Astrocyte (in vitro differentiated cells and primary cell): Measurements from ENCODE around the gene CHMP3. TPM values are rescaled to one million over a fixed set of nuclear protein-coding genes. Genes with fewer than 3 reads are reported as not detected.

Source experiments
- DNase-seq: peaks from one replicate; pipeline ENCODE4 v3.0.0-alpha.2; 2010; ENCODE audit warnings: low read depth
- FAIRE-seq: peaks from 2 replicates; lab custom pipeline; 2011; peaks lifted over from hg19 to GRCh38; lab: Jason Lieb, UNC
- H2AFZ ChIP-seq: 2 replicates; pipeline ENCODE4 v1.6.0; 2012; ENCODE audit warnings: low read depth, low read length, inconsistent platforms
- H3K27ac ChIP-seq: 2 replicates; pipeline ENCODE4 v1.5.1; 2011; ENCODE audit warnings: low read depth, low read length, inconsistent platforms
- H3K27me3 ChIP-seq: 2 replicates; pipeline ENCODE4 v1.6.0; 2011; ENCODE audit warnings: low read length, inconsistent platforms; ENCODE audit not compliant: insufficient read depth
- H3K36me3 ChIP-seq: 2 replicates; pipeline ENCODE4 v1.5.1; 2011; ENCODE audit warnings: low read length, inconsistent platforms; ENCODE audit not compliant: insufficient read depth
- H3K4me1 ChIP-seq: 2 replicates; pipeline ENCODE4 v1.5.1; 2011; ENCODE audit warnings: low read length, inconsistent platforms; ENCODE audit not compliant: insufficient read depth
- H3K4me2 ChIP-seq: 2 replicates; pipeline ENCODE4 v1.6.0; 2012; ENCODE audit warnings: low read length, inconsistent platforms
- H3K4me3 ChIP-seq: 2 replicates; pipeline ENCODE4 v1.5.1; 2011; ENCODE audit warnings: low read depth, mild to moderate bottlenecking, low read length, inconsistent platforms; ENCODE audit not compliant: insufficient read depth
- H3K79me2 ChIP-seq: 2 replicates; pipeline ENCODE4 v1.6.0; 2012; ENCODE audit warnings: mild to moderate bottlenecking, low read length, inconsistent platforms; ENCODE audit not compliant: insufficient read depth
- H3K9ac ChIP-seq: 2 replicates; pipeline ENCODE4 v1.6.0; 2012; ENCODE audit warnings: mild to moderate bottlenecking, low read length, inconsistent platforms
- H3K9me3 ChIP-seq: 2 replicates; pipeline ENCODE4 v1.5.1; 2012; ENCODE audit warnings: low read depth, mild to moderate bottlenecking, low read length, inconsistent platforms; ENCODE audit not compliant: insufficient read depth
- H4K20me1 ChIP-seq: 2 replicates; pipeline ENCODE4 v1.6.0; 2012; ENCODE audit warnings: low read length, inconsistent platforms; ENCODE audit not compliant: insufficient read depth
- H3K27ac Mint-ChIP-seq: one replicate; pipeline ENCODE4 v1.8.0; 2021; ENCODE audit warnings: mild to moderate bottlenecking, mixed read lengths; ENCODE audit not compliant: unreplicated experiment
- H3K27me3 Mint-ChIP-seq: one replicate; pipeline ENCODE4 v1.8.0; 2021; ENCODE audit warnings: low read depth, mixed read lengths; ENCODE audit not compliant: unreplicated experiment
- H3K36me3 Mint-ChIP-seq: one replicate; pipeline ENCODE4 v1.8.0; 2021; ENCODE audit warnings: low read depth, mixed read lengths; ENCODE audit not compliant: unreplicated experiment
- H3K4me1 Mint-ChIP-seq: one replicate; pipeline ENCODE4 v1.8.0; 2021; ENCODE audit warnings: low read depth, mixed read lengths; ENCODE audit not compliant: unreplicated experiment
- H3K4me3 Mint-ChIP-seq: one replicate; pipeline ENCODE4 v1.8.0; 2021; ENCODE audit warnings: mild to moderate bottlenecking, moderate library complexity, mixed read lengths; ENCODE audit not compliant: unreplicated experiment
- H3K9me3 Mint-ChIP-seq: one replicate; pipeline ENCODE4 v1.8.0; 2021; ENCODE audit warnings: mild to moderate bottlenecking, mixed read lengths; ENCODE audit not compliant: unreplicated experiment
- EZH2 ChIP-seq: IDR thresholded peaks from 2 replicates; pipeline ENCODE4 v1.6.1; 2012; ENCODE audit warnings: mild to moderate bottlenecking, low read length, inconsistent platforms; ENCODE audit not compliant: insufficient read depth
- total RNA-seq: library from RNA; stranded (reverse); gene quantifications from 2 replicates; pipeline ENCODE4 v1.2.1, GENCODE V29; 2021
- TF ChIP-seq, protein P1 (sequence below): IDR thresholded peaks from 2 replicates; pipeline ENCODE4 v1.5.1; 2011; ENCODE audit warnings: low read depth, mild to moderate bottlenecking, inconsistent platforms, low read length, moderate library complexity; ENCODE audit not compliant: insufficient read depth

Gene CHMP3
- total RNA-seq, 1 donor from 2014 or later = 91.0 TPM

DNA sequence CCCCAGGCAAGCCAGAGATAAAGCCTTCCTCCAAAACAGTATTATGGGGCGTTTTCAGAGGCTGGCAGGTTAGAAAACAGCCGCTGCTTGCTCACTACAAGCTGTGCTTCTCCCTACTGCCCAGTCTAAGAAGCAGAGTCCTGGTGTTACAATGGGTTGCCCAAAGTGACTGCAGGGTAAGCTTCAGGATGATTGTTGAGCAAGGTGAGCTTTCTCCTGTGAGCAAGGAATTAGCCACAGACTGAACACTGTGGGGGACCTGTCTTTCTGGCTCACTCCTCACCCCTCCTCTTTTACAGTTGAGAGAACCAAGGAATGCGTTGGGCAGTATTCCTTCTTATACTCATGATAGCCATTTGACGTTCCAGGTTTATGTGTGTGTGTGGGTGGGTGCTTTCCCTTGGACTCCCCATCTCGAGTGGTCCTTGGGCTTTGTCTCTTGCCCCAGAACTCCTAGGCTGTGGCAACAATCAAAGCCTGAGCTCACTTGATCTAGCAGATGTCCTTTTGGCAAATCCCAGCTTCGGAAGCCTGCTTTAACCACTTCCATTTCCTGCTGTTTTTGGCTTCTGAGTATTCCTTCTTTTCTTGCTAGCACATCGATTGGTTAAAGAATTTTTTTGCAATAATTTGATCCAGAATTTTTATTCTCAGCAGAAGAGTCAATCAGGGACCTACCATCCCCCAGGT lies 74.5 kb downstream of the CHMP3 start:
- no peak for FAIRE-seq

DNA sequence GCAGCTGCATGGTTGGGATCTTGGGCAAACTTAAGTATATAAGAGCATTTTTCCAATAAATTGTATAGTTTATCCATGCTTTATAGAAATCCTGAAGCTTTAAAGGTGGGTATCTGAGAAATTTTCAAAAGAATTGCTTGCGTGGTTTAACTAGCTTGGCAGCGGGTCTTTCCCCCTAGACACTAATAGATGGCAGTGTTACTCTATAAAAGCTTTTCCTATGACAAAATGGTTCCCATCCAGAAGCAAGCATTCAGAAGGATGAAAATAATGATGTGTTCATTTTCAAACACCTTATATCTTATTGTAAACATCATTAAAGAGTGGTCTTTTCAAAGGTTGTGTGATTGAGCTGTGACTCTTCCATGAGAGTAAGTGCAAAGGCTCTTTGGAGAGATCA lies 76.2 kb downstream of the CHMP3 start:
- no peak for DNase-seq
- H3K27ac ChIP-seq = no peak overlapping the region
- H3K4me3 Mint-ChIP-seq = no peak overlapping the region
- no peaks in the 10 kb centered on the region for H3K79me2 ChIP-seq
- H3K27me3 ChIP-seq = no peaks in the 10 kb centered on the region
- H3K4me2 ChIP-seq = no peak overlapping the region
- TF ChIP-seq, protein P1, sequence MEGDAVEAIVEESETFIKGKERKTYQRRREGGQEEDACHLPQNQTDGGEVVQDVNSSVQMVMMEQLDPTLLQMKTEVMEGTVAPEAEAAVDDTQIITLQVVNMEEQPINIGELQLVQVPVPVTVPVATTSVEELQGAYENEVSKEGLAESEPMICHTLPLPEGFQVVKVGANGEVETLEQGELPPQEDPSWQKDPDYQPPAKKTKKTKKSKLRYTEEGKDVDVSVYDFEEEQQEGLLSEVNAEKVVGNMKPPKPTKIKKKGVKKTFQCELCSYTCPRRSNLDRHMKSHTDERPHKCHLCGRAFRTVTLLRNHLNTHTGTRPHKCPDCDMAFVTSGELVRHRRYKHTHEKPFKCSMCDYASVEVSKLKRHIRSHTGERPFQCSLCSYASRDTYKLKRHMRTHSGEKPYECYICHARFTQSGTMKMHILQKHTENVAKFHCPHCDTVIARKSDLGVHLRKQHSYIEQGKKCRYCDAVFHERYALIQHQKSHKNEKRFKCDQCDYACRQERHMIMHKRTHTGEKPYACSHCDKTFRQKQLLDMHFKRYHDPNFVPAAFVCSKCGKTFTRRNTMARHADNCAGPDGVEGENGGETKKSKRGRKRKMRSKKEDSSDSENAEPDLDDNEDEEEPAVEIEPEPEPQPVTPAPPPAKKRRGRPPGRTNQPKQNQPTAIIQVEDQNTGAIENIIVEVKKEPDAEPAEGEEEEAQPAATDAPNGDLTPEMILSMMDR = no peak
- no peak for TF ChIP-seq EZH2
- no peaks in the 10 kb centered on the region for H3K9me3 ChIP-seq
- FAIRE-seq = no peak
- H3K4me1 ChIP-seq = no peaks in the 10 kb centered on the region
- peaks cover 67% of the 10 kb centered on the region for H3K36me3 Mint-ChIP-seq
- H3K36me3 ChIP-seq = peaks cover 83% of the 10 kb centered on the region
- H3K4me3 ChIP-seq = no peak overlapping the region
- no peak overlapping the region for H2AFZ ChIP-seq
- H4K20me1 ChIP-seq = peaks cover 24% of the 10 kb centered on the region
- H3K4me1 Mint-ChIP-seq = peaks cover 18% of the 10 kb centered on the region
- no peak overlapping the region for H3K27ac Mint-ChIP-seq
- no peaks in the 10 kb centered on the region for H3K9me3 Mint-ChIP-seq
- H3K9ac ChIP-seq = no peak overlapping the region
- no peaks in the 10 kb centered on the region for H3K27me3 Mint-ChIP-seq

More for the DNA sequence above, 74.5 kb downstream of the CHMP3 start:
- Histone ChIP-seq H3K4me3 (no peak overlapping the region), H2AFZ (no peak overlapping the region), H3K4me1 (no peaks in the 10 kb centered on the region), H3K27ac (no peak overlapping the region), H3K79me2 (no peaks in the 10 kb centered on the region), H3K9me3 (no peaks in the 10 kb centered on the region), H4K20me1 (peaks cover 16% of the 10 kb centered on the region), H3K9ac (no peak overlapping the region), H3K27me3 (no peaks in the 10 kb centered on the region), H3K36me3 (peaks cover 82% of the 10 kb centered on the region), H3K4me2 (no peak overlapping the region)
- Mint-ChIP-seq H3K9me3 (no peaks in the 10 kb centered on the region), H3K4me3 (no peak overlapping the region), H3K27ac (no peak overlapping the region), H3K36me3 (peaks cover 59% of the 10 kb centered on the region), H3K27me3 (no peaks in the 10 kb centered on the region), H3K4me1 (peaks cover 16% of the 10 kb centered on the region)
- DNase-seq = no peak
- TF ChIP-seq, protein P1 = no peak
- TF ChIP-seq EZH2 = no peak

DNA sequence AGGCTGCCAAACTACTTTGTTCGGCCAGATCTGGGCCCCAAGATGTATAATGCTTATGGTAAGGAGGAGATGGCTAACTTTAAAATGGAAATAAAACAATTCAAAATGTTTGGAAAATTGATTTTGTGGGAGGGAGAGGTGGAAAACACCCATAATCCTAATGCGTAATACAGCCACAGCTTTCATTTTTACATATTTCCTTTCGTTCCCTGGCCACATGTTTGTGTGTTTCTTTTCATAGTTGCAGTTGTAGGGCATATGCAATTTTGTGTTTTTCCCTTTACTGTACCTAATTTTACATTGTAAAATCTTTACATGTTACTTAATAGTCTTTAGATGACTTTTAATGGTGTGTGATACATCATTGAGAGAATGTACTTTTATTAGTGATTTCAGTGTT lies 77.4 kb downstream of the CHMP3 start:
- no peak for DNase-seq
- H3K27me3 Mint-ChIP-seq = no peaks in the 10 kb centered on the region
- H3K36me3 ChIP-seq = peaks cover 72% of the 10 kb centered on the region

More for the DNA sequence above, 77.4 kb downstream of the CHMP3 start:
- H4K20me1 ChIP-seq = peaks cover 24% of the 10 kb centered on the region
- H3K4me1 ChIP-seq = no peaks in the 10 kb centered on the region
- H3K4me3 ChIP-seq = no peak overlapping the region
- no peaks in the 10 kb centered on the region for H3K79me2 ChIP-seq
- H3K27ac Mint-ChIP-seq = no peak overlapping the region
- H3K4me3 Mint-ChIP-seq = no peak overlapping the region
- no peak overlapping the region for H3K27ac ChIP-seq
- no peak overlapping the region for H3K9ac ChIP-seq
- no peak overlapping the region for H2AFZ ChIP-seq
- H3K9me3 ChIP-seq = no peaks in the 10 kb centered on the region
- no peak overlapping the region for H3K4me2 ChIP-seq
- TF ChIP-seq EZH2 = no peak
- TF ChIP-seq, protein P1 = no peak
- peaks cover 15% of the 10 kb centered on the region for H3K4me1 Mint-ChIP-seq
- H3K9me3 Mint-ChIP-seq = no peaks in the 10 kb centered on the region
- no peaks in the 10 kb centered on the region for H3K27me3 ChIP-seq
- H3K36me3 Mint-ChIP-seq = peaks cover 64% of the 10 kb centered on the region
- FAIRE-seq = no peak
